K562 (cell line): ENCODE results near the gene ITPR3. TPM values are rescaled to one million over a fixed set of nuclear protein-coding genes. Genes with fewer than 3 reads are reported as not detected.

ENCODE experiments used
- ATAC-seq: fragments of 200-7000 bp; cut with Tn5 transposase; 3 replicates; pipeline ENCODE4 v1.9.1; 2020; ENCODE audit warnings: moderate library complexity
- BruUV-seq: library from RNA; stranded (reverse); fragments of 400-500 nt; replicated peaks from 2 replicates; lab custom pipeline; 2021; lab: Mats Ljungman, UMichigan
- CTCF ChIA-PET: fragments of 300-600 bp; formaldehyde crosslinking; extraction: SDS; loops from one replicate; lab custom pipeline; 2021; ENCODE audit warnings: low intra/inter-chr PET ratio; lab: Yijun Ruan, JAX
- POLR2A ChIA-PET: fragments of 300-600, 350-650 bp; sonication (Branson Sonifier 250); formaldehyde crosslinking; extraction: SDS; loops from one replicate; lab custom pipeline; 2021; ENCODE audit warnings: antibody characterized with exemption, inconsistent platforms; lab: Yijun Ruan, JAX
- DNase-seq, 4 experiments: peaks; one replicate each; pipeline versions ENCODE4 v3.0.0 to v3.0.0-alpha.2; 2011 to 2018; ENCODE audit warnings: low spot score in 3 of 4, mixed read lengths in 3 of 4; ENCODE audit errors: extremely low read depth in 1 of 4
- FAIRE-seq: peaks from 2 replicates; lab custom pipeline; 2011; peaks lifted over from hg19 to GRCh38; lab: Jason Lieb, UNC
- H2AFZ ChIP-seq: 2 replicates; pipeline ENCODE4 v1.6.0; 2011; ENCODE audit warnings: low read depth, low read length, control low read depth, inconsistent platforms
- H3K27ac ChIP-seq: fragments of 200-600 bp; 3 replicates; pipeline ENCODE4 v1.8.0; 2011; ENCODE audit warnings: low read depth, mild to moderate bottlenecking, control low read depth, inconsistent platforms, low read length, moderate library complexity, mixed read lengths; ENCODE audit errors: extremely low read depth
- H3K27me3 ChIP-seq, 2 experiments: fragments of 300-600 bp in 1 of 2; 2 replicates in 1 of 2; 3 replicates in 1 of 2; pipeline versions ENCODE4 v1.6.0 to v1.8.0; 2011; ENCODE audit warnings: inconsistent platforms in 2 of 2, low read length in 2 of 2, mild to moderate bottlenecking in 1 of 2, mixed read lengths in 1 of 2, moderate library complexity in 1 of 2; ENCODE audit not compliant: control insufficient read depth in 2 of 2, insufficient read depth in 2 of 2
- H3K36me3 ChIP-seq: fragments of 300-600 bp; 3 replicates; pipeline ENCODE4 v1.8.0; 2011; ENCODE audit warnings: mild to moderate bottlenecking, low read length, inconsistent platforms; ENCODE audit not compliant: control insufficient read depth, insufficient read depth
- H3K4me1 ChIP-seq, 2 experiments: fragments of 200-600 bp in 1 of 2; replicated peaks in 1 of 2; 2 replicates in 1 of 2; 3 replicates in 1 of 2; pipeline versions ENCODE4 v1.5.1 to v1.8.0; 2011; ENCODE audit warnings: inconsistent platforms in 2 of 2, low read length in 2 of 2, mild to moderate bottlenecking in 1 of 2, mixed read lengths in 1 of 2, moderate library complexity in 1 of 2; ENCODE audit not compliant: control insufficient read depth in 2 of 2, insufficient read depth in 2 of 2
- H3K4me2 ChIP-seq: 2 replicates; pipeline ENCODE4 v1.6.1; 2011; ENCODE audit warnings: low read length, control low read depth, inconsistent platforms, mixed read lengths; ENCODE audit not compliant: insufficient read depth
- H3K4me3 ChIP-seq: fragments of 200-600 bp; sonication (generic), shearing (Covaris generic); 2 replicates; pipeline ENCODE4 v1.5.1; 2016; ENCODE audit warnings: control low read depth, inconsistent platforms
- H3K79me2 ChIP-seq: fragments of 200-600 bp; 3 replicates; pipeline ENCODE4 v1.8.0; 2011; ENCODE audit warnings: low read length, inconsistent platforms; ENCODE audit not compliant: control insufficient read depth, insufficient read depth
- H3K9ac ChIP-seq, 2 experiments: 2 replicates each; pipeline versions ENCODE4 v1.6.0 to v1.6.1; 2011; ENCODE audit warnings: low read depth in 2 of 2, low read length in 2 of 2, control low read depth in 1 of 2, inconsistent platforms in 1 of 2, mild to moderate bottlenecking in 1 of 2, mixed read lengths in 1 of 2; ENCODE audit not compliant: insufficient read depth in 1 of 2
- H3K9me1 ChIP-seq: one replicate; pipeline ENCODE4 v1.6.0; 2011; ENCODE audit warnings: inconsistent platforms, mild to moderate bottlenecking, low read length, moderate library complexity; ENCODE audit not compliant: control insufficient read depth, insufficient read depth
- H3K9me3 ChIP-seq: replicated peaks from 2 replicates; pipeline ENCODE4 v1.5.1; 2011; ENCODE audit warnings: low read depth, low read length, inconsistent platforms; ENCODE audit not compliant: control insufficient read depth, insufficient read depth
- H4K20me1 ChIP-seq: replicated peaks from 2 replicates; pipeline ENCODE4 v1.6.1; 2011; ENCODE audit warnings: low read length, inconsistent platforms, mixed read lengths; ENCODE audit not compliant: control insufficient read depth, insufficient read depth
- ARID3A ChIP-seq: IDR thresholded peaks from 2 replicates; pipeline ENCODE4 v1.6.1; 2012; ENCODE audit warnings: low read depth, low read length, improper control_type of control experiment, borderline replicate concordance
- BACH1 ChIP-seq: fragments of 200-800 bp; sonication (Bioruptor generic); IDR thresholded peaks from 2 replicates; pipeline ENCODE4 v1.6.1; 2016; ENCODE audit warnings: missing genetic modification characterization, missing compliant biosample characterization
- GATAD2A ChIP-seq: fragments of 450-650 bp; IDR thresholded peaks from 2 replicates; pipeline ENCODE4 v1.6.1; 2017
- MIER1 ChIP-seq: fragments of 450-650 bp; IDR thresholded peaks from 2 replicates; pipeline ENCODE4 v1.6.1; 2016; ENCODE audit warnings: antibody characterized with exemption, mild to moderate bottlenecking, low read depth
- NFRKB ChIP-seq: fragments of 450-650 bp; IDR thresholded peaks from 2 replicates; pipeline ENCODE4 v1.6.1; 2016; ENCODE audit warnings: low read depth
- RBM39 ChIP-seq: fragments of 200-400 bp; formaldehyde crosslinking; optimal IDR thresholded peaks from 2 replicates; pipeline ENCODE3; 2018; ENCODE audit warnings: low read depth, low read length
- SPI1 ChIP-seq: IDR thresholded peaks from 2 replicates; pipeline ENCODE4 v1.6.1; 2011; ENCODE audit warnings: low read depth, low read length, control low read depth, borderline replicate concordance
- TAF1 ChIP-seq: IDR thresholded peaks from 2 replicates; pipeline ENCODE4 v1.6.1; 2011; ENCODE audit warnings: mild to moderate bottlenecking, low read length, moderate library complexity; ENCODE audit not compliant: insufficient read depth, control insufficient read depth, severe bottlenecking; ENCODE audit errors: extremely low read depth
- TCF7L2 ChIP-seq: fragments of 150-350 bp; IDR thresholded peaks from 2 replicates; pipeline ENCODE4 v1.6.1; 2016; ENCODE audit warnings: low read depth, mild to moderate bottlenecking, low read length, moderate library complexity
- TRIM24 ChIP-seq, 2 experiments: fragments of 450-650 bp; IDR thresholded peaks; 2 replicates each; pipeline ENCODE4 v1.6.1; 2016
- TSC22D4 ChIP-seq: fragments of 450-650 bp; IDR thresholded peaks from 2 replicates; pipeline ENCODE4 v1.6.1; 2016; ENCODE audit warnings: missing genetic modification characterization, missing biosample characterization, control low read depth
- U2AF2 ChIP-seq: fragments of 200-400 bp; formaldehyde crosslinking; optimal IDR thresholded peaks from 2 replicates; pipeline ENCODE3; 2017; ENCODE audit warnings: low read depth, mild to moderate bottlenecking, low read length
- XRCC4 ChIP-seq: IDR thresholded peaks from one replicate; pipeline ENCODE4 v1.6.1; 2011; ENCODE audit not compliant: insufficient read depth, insufficient read length; ENCODE audit errors: extremely low read depth
- ZBTB1 ChIP-seq: sonication (generic); formaldehyde crosslinking; IDR thresholded peaks from 2 replicates; pipeline ENCODE4 v1.8.1; 2023; ENCODE audit warnings: missing genetic modification reagents, low read depth, mild to moderate bottlenecking, borderline replicate concordance
- ZEB2 ChIP-seq: fragments of 450-650 bp; IDR thresholded peaks from 2 replicates; pipeline ENCODE4 v1.6.1; 2016
- ZFPM2 ChIP-seq: fragments of 250-450 bp; sonication (Bioruptor Pico); IDR thresholded peaks from 2 replicates; pipeline ENCODE4 v1.5.1; 2022; ENCODE audit warnings: mild to moderate bottlenecking
- ZNF197 ChIP-seq: fragments of 200-800 bp; sonication (Bioruptor generic); IDR thresholded peaks from 2 replicates; pipeline ENCODE4 v1.6.1; 2016; ENCODE audit warnings: low read depth, missing genetic modification characterization, missing compliant biosample characterization
- ZNF217 ChIP-seq: sonication (generic); formaldehyde crosslinking; IDR thresholded peaks from 2 replicates; pipeline ENCODE4 v1.8.0; 2022; ENCODE audit warnings: mild to moderate bottlenecking, missing genetic modification reagents
- ZNF740 ChIP-seq, 3 experiments: fragments of 200-800 bp in 1 of 3; sonication (Bioruptor generic) in 1 of 3; sonication (generic) in 1 of 3; formaldehyde crosslinking in 1 of 3; IDR thresholded peaks; 2 replicates each; pipeline versions ENCODE4 v1.6.1 to v1.8.0; 2016 to 2022; ENCODE audit warnings: mild to moderate bottlenecking in 2 of 3, missing compliant biosample characterization in 2 of 3, missing genetic modification characterization in 2 of 3, missing genetic modification reagents in 1 of 3
- WGBS: fragments of 100-300 bp; shearing (Covaris generic); methylation state at CpG from one replicate; pipeline ENCODE4 v1.1.6; 2016; ENCODE audit warnings: low coverage, mixed read lengths; ENCODE audit not compliant: insufficient coverage; ENCODE audit errors: missing lambda C conversion rate; 5-methylcytosine and 5-hydroxymethylcytosine counted together
- in situ Hi-C: fragments of 300-500 bp; cut with MboI; formaldehyde crosslinking; loops from 4 replicates; pipeline ENCODE4 v1.15.0; 2018; ENCODE audit warnings: inconsistent platforms, mixed read lengths
- intact Hi-C: fragments of 100-400 bp; cut with micrococcal nuclease; formaldehyde crosslinking; loops from 2 replicates; pipeline ENCODE4 v1.14.2; 2022
- polyA plus RNA-seq, 8 experiments: library from polyadenylated mRNA; depleted of rRNA in 4 of 8; stranded (reverse) in 5 of 8; unstranded in 3 of 8; fragments of >200 nt; fragmentation: Nextera tagmentation in 2 of 8; fragmentation: Illumina TruSeq in 1 of 8; extraction: Ambion mirVana in 2 of 8; extraction: Trizol in 1 of 8; gene quantifications; 2 replicates each; pipeline versions ENCODE4 v1.2.1 to v1.2.3, GENCODE V29; 2011 to 2014; ENCODE audit warnings: inconsistent platforms in 1 of 8, missing spikeins in 1 of 8
- total RNA-seq, 7 experiments: library from RNA; depleted of rRNA in 6 of 7; stranded (reverse); fragments of >200 nt in 6 of 7; fragmentation: Illumina TruSeq in 2 of 7; extraction: Trizol in 2 of 7; gene quantifications; 2 replicates each; pipeline versions ENCODE4 v1.2.1 to v1.2.3, GENCODE V29; 2011 to 2021; ENCODE audit warnings: low replicate concordance in 1 of 7
- TF ChIP-seq, protein P1 (sequence below): fragments of 250-450 bp; sonication (Bioruptor Pico); IDR thresholded peaks from 2 replicates; pipeline ENCODE4 v1.5.1; 2021; ENCODE audit warnings: mild to moderate bottlenecking

ITPR3 gene
- total and polyA plus RNA-seq, 9 of the 15 experiments (the other 6 are each of a cell fraction or from before 2014, with no cell fraction given): 0.39 to 35.7 (median 13.2) TPM

DNA sequence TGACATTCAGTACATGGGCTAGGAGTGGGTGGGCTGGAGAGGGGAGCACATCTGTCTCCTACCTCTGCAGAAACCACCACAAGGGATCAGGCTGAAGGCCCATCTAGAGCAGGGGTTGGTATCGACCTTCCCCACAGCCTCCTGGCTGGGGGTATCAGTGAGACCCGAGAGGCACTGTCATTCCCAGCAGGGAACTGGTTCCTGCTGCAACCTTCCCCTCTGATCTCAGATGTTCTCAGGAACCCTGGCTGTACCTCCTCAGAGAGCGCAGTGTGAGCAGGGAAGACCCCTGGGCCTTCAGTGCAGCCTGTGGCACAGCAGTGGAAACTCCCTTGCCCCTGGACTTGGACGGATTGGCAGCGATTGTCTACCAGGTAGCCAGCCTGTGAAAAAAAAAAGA lies 117.8 kb downstream of the ITPR3 start (continued):
- TF ChIP-seq TCF7L2 (no peak), TAF1 (no peak), ZFPM2 (CRISPR knock-in tag) (no peak), U2AF2 (no peak), ZNF197 (CRISPR knock-in tag) (no peak), ZBTB1 (CRISPR knock-in tag) (no peak)

DNA sequence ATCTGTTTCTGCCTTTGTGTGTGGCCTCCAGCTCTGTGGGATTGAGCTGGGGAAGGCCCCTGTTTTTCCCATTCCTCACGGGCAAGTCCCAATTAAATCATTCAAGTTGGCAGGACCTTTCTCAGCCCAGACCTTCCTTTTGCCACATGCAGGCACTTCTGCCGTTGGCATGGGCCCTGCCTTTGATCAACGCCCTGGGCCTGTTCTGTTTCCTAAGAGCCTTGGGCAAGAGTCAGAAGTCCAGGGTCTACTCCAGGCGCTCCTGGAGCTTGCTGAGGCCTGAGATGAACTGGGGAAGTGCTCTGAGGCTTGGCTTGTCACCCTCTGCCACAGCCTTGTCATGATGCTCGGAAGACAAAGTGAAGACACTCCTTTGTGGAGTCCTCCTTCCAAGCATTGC lies 118.4 kb downstream of the ITPR3 start:
- 20% methylated on average over 5 of the region's 5 CpGs for WGBS
- TF ChIP-seq ZNF217 (CRISPR knock-in tag) (no peak), SPI1 (no peak), TRIM24 (IDR thresholded peaks at IDR 0.05) (no peak), MIER1 (no peak), ZEB2 (no peak), GATAD2A (no peak), ZNF740 (CRISPR knock-in tag; IDR thresholded peaks at IDR 0.05) (no peak), ZNF740 (tag; IDR thresholded peaks at IDR 0.05) (no peak), NFRKB (no peak), RBM39 (no peak), XRCC4 (no peak), ARID3A (no peak), TSC22D4 (no peak), BACH1 (tag) (no peak)
- TF ChIP-seq, protein P1, sequence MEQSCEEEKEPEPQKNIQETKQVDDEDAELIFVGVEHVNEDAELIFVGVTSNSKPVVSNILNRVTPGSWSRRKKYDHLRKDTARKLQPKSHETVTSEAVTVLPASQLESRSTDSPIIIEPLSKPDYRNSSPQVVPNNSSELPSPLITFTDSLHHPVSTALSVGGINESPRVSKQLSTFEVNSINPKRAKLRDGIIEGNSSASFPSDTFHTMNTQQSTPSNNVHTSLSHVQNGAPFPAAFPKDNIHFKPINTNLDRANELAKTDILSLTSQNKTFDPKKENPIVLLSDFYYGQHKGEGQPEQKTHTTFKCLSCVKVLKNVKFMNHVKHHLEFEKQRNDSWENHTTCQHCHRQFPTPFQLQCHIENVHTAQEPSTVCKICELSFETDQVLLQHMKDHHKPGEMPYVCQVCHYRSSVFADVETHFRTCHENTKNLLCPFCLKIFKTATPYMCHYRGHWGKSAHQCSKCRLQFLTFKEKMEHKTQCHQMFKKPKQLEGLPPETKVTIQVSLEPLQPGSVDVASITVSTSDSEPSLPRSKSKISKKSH (CRISPR knock-in tag): no peak

More for the DNA sequence above, 118.4 kb downstream of the ITPR3 start:
- H3K9me1 ChIP-seq: peaks cover 2% of the 10 kb centered on the region
- in situ Hi-C loops (no loop called here), intact Hi-C loops (no loop called here)
- DNase-seq (no peak), FAIRE-seq (no peak), ATAC-seq (peak; percentile 16; the same call in 2 of the 3 replicates)
- H3K27me3 ChIP-seq: peaks cover 25 to 64% of the 10 kb centered on the region in 2 experiments; a peak in 4 of 5 replicates
- peaks cover 5% of the 10 kb centered on the region for H4K20me1 ChIP-seq
- H3K27ac ChIP-seq: no peak overlapping the region
- peaks cover 8 to 9% of the 10 kb centered on the region in 2 experiments; a peak in 2 of 5 replicates for H3K4me1 ChIP-seq
- H3K36me3 ChIP-seq: no peaks in the 10 kb centered on the region
- ChIA-PET POLR2A (no interaction called here), CTCF (no interaction called here)
- no peak overlapping the region for H3K4me2 ChIP-seq
- H3K9me3 ChIP-seq: no peaks in the 10 kb centered on the region
- H2AFZ ChIP-seq: no peak overlapping the region
- no peaks in the 10 kb centered on the region for H3K79me2 ChIP-seq
- no peak overlapping the region for H3K9ac ChIP-seq
- BruUV-seq: no TSS peak
- no peak overlapping the region for H3K4me3 ChIP-seq
